IMR-90 (cell line): Measurements from ENCODE around the gene FUT8. TPM values are rescaled to one million over a fixed set of nuclear protein-coding genes. Genes with fewer than 3 reads are reported as not detected.

Experiments used
- ATAC-seq: fragments of 200-7000 bp; cut with Tn5 transposase; 2 replicates; pipeline ENCODE4 v1.9.1; 2020; ENCODE audit warnings: low read depth, mild to moderate bottlenecking, moderate library complexity
- BruUV-seq: library from RNA; stranded (reverse); fragments of 400-500 nt; replicated peaks from 2 replicates; lab custom pipeline; 2021; lab: Mats Ljungman, UMichigan
- CTCF ChIA-PET: fragments of 300-600 bp; formaldehyde crosslinking; extraction: SDS; loops from one replicate; lab custom pipeline; 2021; ENCODE audit warnings: antibody characterized with exemption; lab: Yijun Ruan, JAX
- POLR2A ChIA-PET: fragments of 300-600 bp; sonication (Branson Sonifier 250); formaldehyde crosslinking; loops from one replicate; lab custom pipeline; 2022; ENCODE audit warnings: antibody characterized with exemption; ENCODE audit not compliant: unreplicated experiment; lab: Charles Lee
- DNase-seq: peaks from one replicate; pipeline ENCODE4 v3.0.0; 2013
- H2AFZ ChIP-seq: replicated peaks from 2 replicates; pipeline ENCODE3; 2013; ENCODE audit warnings: low read length, mild to moderate bottlenecking; ENCODE audit not compliant: poor library complexity
- H2AK5ac ChIP-seq: 2 replicates; pipeline ENCODE4 v1.6.1; 2013; ENCODE audit warnings: low read depth, low read length, inconsistent platforms
- H2AK9ac ChIP-seq: replicated peaks from 2 replicates; pipeline ENCODE3; 2013; ENCODE audit warnings: mild to moderate bottlenecking, low read depth, low read length, moderate library complexity; ENCODE audit not compliant: poor library complexity
- H2BK120ac ChIP-seq: 2 replicates; pipeline ENCODE4 v1.6.1; 2013; ENCODE audit warnings: low read depth, low read length, inconsistent platforms
- H2BK15ac ChIP-seq: 3 replicates; pipeline ENCODE4 v1.6.1; 2013; ENCODE audit warnings: low read depth, low read length, inconsistent platforms
- H2BK20ac ChIP-seq: 2 replicates; pipeline ENCODE4 v1.6.1; 2013; ENCODE audit warnings: low read depth, mild to moderate bottlenecking, inconsistent platforms, low read length, moderate library complexity
- H2BK5ac ChIP-seq: 2 replicates; pipeline ENCODE4 v1.6.1; 2013; ENCODE audit warnings: mild to moderate bottlenecking, low read depth, low read length, inconsistent platforms; ENCODE audit not compliant: poor library complexity, severe bottlenecking
- H3K14ac ChIP-seq: replicated peaks from 2 replicates; pipeline ENCODE4 v1.6.1; 2013; ENCODE audit warnings: low read depth, low read length, inconsistent platforms
- H3K18ac ChIP-seq: 2 replicates; pipeline ENCODE4 v1.6.1; 2013; ENCODE audit warnings: low read depth, low read length, control low read depth
- H3K23ac ChIP-seq: 2 replicates; pipeline ENCODE4 v1.6.1; 2013; ENCODE audit warnings: low read depth, low read length, inconsistent platforms
- H3K27ac ChIP-seq: 2 replicates; pipeline ENCODE4 v1.5.1; 2013; ENCODE audit warnings: mild to moderate bottlenecking, control low read depth, low read length; ENCODE audit not compliant: insufficient read depth
- H3K27me3 ChIP-seq: 2 replicates; pipeline ENCODE4 v1.6.1; 2013; ENCODE audit warnings: low read length; ENCODE audit not compliant: control insufficient read depth, insufficient read depth
- H3K36me3 ChIP-seq: 2 replicates; pipeline ENCODE4 v1.6.1; 2013; ENCODE audit warnings: low read length, mixed read lengths; ENCODE audit not compliant: control insufficient read depth, insufficient read depth
- H3K4ac ChIP-seq: 2 replicates; pipeline ENCODE4 v1.6.1; 2013; ENCODE audit warnings: low read depth, low read length, inconsistent platforms
- H3K4me1 ChIP-seq: 2 replicates; pipeline ENCODE4 v1.6.1; 2013; ENCODE audit warnings: low read length, mixed read lengths; ENCODE audit not compliant: control insufficient read depth, insufficient read depth
- H3K4me2 ChIP-seq: 2 replicates; pipeline ENCODE4 v1.6.1; 2013; ENCODE audit warnings: low read depth, mild to moderate bottlenecking, control low read depth, low read length, moderate library complexity
- H3K4me3 ChIP-seq: 2 replicates; pipeline ENCODE4 v1.5.1; 2013; ENCODE audit warnings: low read depth, mild to moderate bottlenecking, control low read depth, low read length, moderate library complexity; ENCODE audit not compliant: insufficient read depth
- H3K56ac ChIP-seq: 2 replicates; pipeline ENCODE4 v1.6.1; 2013; ENCODE audit warnings: low read length, inconsistent platforms; ENCODE audit not compliant: insufficient read depth; ENCODE audit errors: extremely low read depth
- H3K79me1 ChIP-seq, 2 experiments: 2 replicates each; pipeline ENCODE4 v1.6.1; 2013; ENCODE audit warnings: low read length in 2 of 2, inconsistent platforms in 1 of 2, low read depth in 1 of 2
- H3K9ac ChIP-seq: 2 replicates; pipeline ENCODE4 v1.6.1; 2013; ENCODE audit warnings: low read depth, low read length, control low read depth
- H3K9me1 ChIP-seq: 2 replicates; pipeline ENCODE4 v1.6.1; 2013; ENCODE audit warnings: low read length, inconsistent platforms; ENCODE audit not compliant: insufficient read depth
- H3K9me3 ChIP-seq: 2 replicates; pipeline ENCODE4 v1.6.1; 2013; ENCODE audit warnings: low read length; ENCODE audit not compliant: control insufficient read depth, insufficient read depth
- H4K20me1 ChIP-seq: 2 replicates; pipeline ENCODE4 v1.6.1; 2013; ENCODE audit warnings: low read length, inconsistent platforms; ENCODE audit not compliant: insufficient read depth
- H4K5ac ChIP-seq: 2 replicates; pipeline ENCODE4 v1.6.1; 2013; ENCODE audit warnings: mild to moderate bottlenecking, low read depth, low read length, control low read depth
- H4K8ac ChIP-seq, 2 experiments: 2 replicates each; pipeline ENCODE4 v1.6.1; 2013; ENCODE audit warnings: low read depth in 2 of 2, low read length in 2 of 2, control low read depth in 1 of 2, inconsistent platforms in 1 of 2
- H4K91ac ChIP-seq: 2 replicates; pipeline ENCODE4 v1.6.1; 2013; ENCODE audit warnings: low read depth, low read length, inconsistent platforms; ENCODE audit not compliant: insufficient read depth
- BHLHE40 ChIP-seq: fragments of 150-350 bp; IDR thresholded peaks from 2 replicates; pipeline ENCODE4 v1.6.1; 2016; ENCODE audit warnings: mild to moderate bottlenecking, low read depth, low read length
- CEBPB ChIP-seq: IDR thresholded peaks from 2 replicates; pipeline ENCODE4 v1.6.1; 2012; ENCODE audit warnings: low read depth, low read length, improper control_type of control experiment
- CHD1 ChIP-seq: IDR thresholded peaks from 2 replicates; pipeline ENCODE4 v1.6.1; 2012; ENCODE audit warnings: low read depth, low read length, improper control_type of control experiment
- FOS ChIP-seq: fragments of 150-350 bp; IDR thresholded peaks from 2 replicates; pipeline ENCODE4 v1.6.1; 2016; ENCODE audit warnings: low read depth, low read length
- MAFK ChIP-seq: IDR thresholded peaks from 2 replicates; pipeline ENCODE4 v1.6.1; 2012; ENCODE audit warnings: low read depth, low read length, improper control_type of control experiment
- MAZ ChIP-seq: IDR thresholded peaks from 2 replicates; pipeline ENCODE4 v1.6.1; 2012; ENCODE audit warnings: low read depth, mild to moderate bottlenecking, low read length, improper control_type of control experiment, moderate library complexity, borderline replicate concordance
- MXI1 ChIP-seq: IDR thresholded peaks from 2 replicates; pipeline ENCODE4 v1.6.1; 2012; ENCODE audit warnings: low read depth, mild to moderate bottlenecking, low read length, moderate library complexity, borderline replicate concordance
- NFE2L2 ChIP-seq: fragments of 150-350 bp; IDR thresholded peaks from 2 replicates; pipeline ENCODE4 v1.6.1; 2016; ENCODE audit warnings: low read depth, mild to moderate bottlenecking, low read length
- POLR2A ChIP-seq: IDR thresholded peaks from 2 replicates; pipeline ENCODE4 v1.6.1; 2012; ENCODE audit warnings: mild to moderate bottlenecking, low read depth, low read length
- RAD21 ChIP-seq: IDR thresholded peaks from 2 replicates; pipeline ENCODE4 v1.6.1; 2012; ENCODE audit warnings: low read length, improper control_type of control experiment
- RCOR1 ChIP-seq: IDR thresholded peaks from 2 replicates; pipeline ENCODE4 v1.6.1; 2012; ENCODE audit warnings: mild to moderate bottlenecking, low read length, improper control_type of control experiment; ENCODE audit not compliant: insufficient replicate concordance
- RFX5 ChIP-seq: IDR thresholded peaks from 2 replicates; pipeline ENCODE4 v1.8.0; 2012; ENCODE audit warnings: low read depth, mild to moderate bottlenecking, low read length, moderate library complexity
- SMC3 ChIP-seq: fragments of 150-350 bp; IDR thresholded peaks from 2 replicates; pipeline ENCODE4 v1.6.1; 2016; ENCODE audit warnings: low read depth, mild to moderate bottlenecking, antibody characterized with exemption, low read length, moderate library complexity
- WGBS, 2 experiments: methylation state at CpG; one replicate each; pipeline versions ENCODE4 v1.1.5 to v1.1.7; 2013; ENCODE audit warnings: missing lambda C conversion rate in 2 of 2; ENCODE audit not compliant: insufficient read length in 1 of 2; ENCODE audit errors: extremely low coverage in 2 of 2; 5-methylcytosine and 5-hydroxymethylcytosine counted together
- dilution Hi-C: fragments of 300-500 bp; cut with HindIII; formaldehyde crosslinking; loops from one replicate; pipeline ENCODE4 v1.14.3; 2018; ENCODE audit warnings: low sequenced_read_pairs; ENCODE audit not compliant: unreplicated experiment
- in situ Hi-C: fragments of 300-500 bp; cut with MboI; formaldehyde crosslinking; loops from 3 replicates; pipeline ENCODE4 v1.14.3; 2019; ENCODE audit warnings: low sequenced_read_pairs, inconsistent platforms, mixed read lengths
- intact Hi-C: fragments of 100-400 bp; cut with micrococcal nuclease; formaldehyde crosslinking; loops from 2 replicates; pipeline ENCODE4 v1.10.0; 2022
- polyA plus RNA-seq, 3 experiments: library from polyadenylated mRNA; depleted of rRNA; stranded (reverse); fragments of >200 nt; gene quantifications; 2 replicates each; pipeline ENCODE4 v1.2.3, GENCODE V29; 2012; ENCODE audit warnings: low replicate concordance in 1 of 3
- total RNA-seq: library from RNA; depleted of rRNA; stranded (reverse); fragments of >200 nt; gene quantifications from 2 replicates; pipeline ENCODE4 v1.2.3, GENCODE V29; 2012
- TF ChIP-seq, protein P1 (sequence below): fragments of 150-350 bp; IDR thresholded peaks from 2 replicates; pipeline ENCODE4 v1.6.1; 2017; ENCODE audit warnings: mild to moderate bottlenecking, antibody characterized with exemption, low read length, low read depth
- TF ChIP-seq, protein P2 (sequence below): fragments of 150-350 bp; IDR thresholded peaks from 2 replicates; pipeline ENCODE4 v1.6.1; 2016; ENCODE audit warnings: low read depth, mild to moderate bottlenecking, low read length, moderate library complexity, borderline replicate concordance
- TF ChIP-seq, protein P3 (sequence below): conservative IDR thresholded peaks from 2 replicates; pipeline ENCODE4 v1.5.1; 2012; ENCODE audit warnings: mild to moderate bottlenecking, low read depth, low read length, improper control_type of control experiment

Gene FUT8
- total and polyA plus RNA-seq, 2 of the 4 experiments (the other 2 are of a cell fraction): 15.6 to 72.9 TPM

DNA sequence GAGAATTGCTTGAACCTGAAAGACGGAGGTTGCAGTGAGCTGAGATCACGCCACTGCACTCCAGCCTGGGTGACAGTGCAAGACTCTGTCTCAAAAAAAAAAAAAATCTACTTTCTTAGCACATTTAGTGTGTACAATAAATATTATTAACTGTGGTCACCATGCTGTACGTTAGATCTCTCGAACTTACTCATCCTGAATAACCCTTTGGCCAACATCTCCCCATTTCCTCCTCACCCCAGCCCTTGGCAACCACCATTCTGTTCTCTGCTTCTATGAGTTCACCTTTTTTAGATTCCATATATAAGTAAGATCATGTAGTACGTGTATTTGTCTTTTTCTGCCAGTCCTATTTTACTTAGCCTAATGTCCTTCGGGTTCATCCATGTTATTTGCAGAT, 13.4 kb downstream of the FUT8 start:
- BruUV-seq: no TSS peak
- POLR2A ChIA-PET: no interaction called here
- intact Hi-C loops: no loop called here

More for the DNA sequence above, 13.4 kb downstream of the FUT8 start:
- Histone ChIP-seq H3K4me3 (no peak overlapping the region), H4K8ac (no peak overlapping the region), H3K9me3 (no peaks in the 10 kb centered on the region), H3K4me1 (peaks cover 5% of the 10 kb centered on the region; the same call in 1 of the 2 replicates), H3K27me3 (no peaks in the 10 kb centered on the region), H3K14ac (no peak overlapping the region), H3K9ac (no peak overlapping the region), H2BK5ac (no peak overlapping the region), H3K27ac (no peak overlapping the region), H2AFZ (no peak overlapping the region), H3K23ac (no peak overlapping the region), H3K36me3 (no peaks in the 10 kb centered on the region), H4K91ac (no peak overlapping the region), H2BK20ac (no peak overlapping the region), H3K4ac (no peak overlapping the region), H2BK15ac (no peak overlapping the region), H3K79me1 (peaks cover 35 to 40% of the 10 kb centered on the region in 2 experiments), H3K18ac (no peak overlapping the region), H2AK9ac (no peak overlapping the region), H2AK5ac (no peak overlapping the region), H3K4me2 (no peak overlapping the region), H2BK120ac (no peak overlapping the region), H3K56ac (no peak overlapping the region), H3K9me1 (peaks cover 4% of the 10 kb centered on the region), H4K20me1 (no peaks in the 10 kb centered on the region), H4K5ac (no peak overlapping the region)
- no CpG with 5 or more reads among the region's 6 CpGs for WGBS, 2 experiments
- no peak for TF ChIP-seq SMC3
- no peak for TF ChIP-seq CEBPB
- TF ChIP-seq RAD21: no peak
- TF ChIP-seq, protein P1, sequence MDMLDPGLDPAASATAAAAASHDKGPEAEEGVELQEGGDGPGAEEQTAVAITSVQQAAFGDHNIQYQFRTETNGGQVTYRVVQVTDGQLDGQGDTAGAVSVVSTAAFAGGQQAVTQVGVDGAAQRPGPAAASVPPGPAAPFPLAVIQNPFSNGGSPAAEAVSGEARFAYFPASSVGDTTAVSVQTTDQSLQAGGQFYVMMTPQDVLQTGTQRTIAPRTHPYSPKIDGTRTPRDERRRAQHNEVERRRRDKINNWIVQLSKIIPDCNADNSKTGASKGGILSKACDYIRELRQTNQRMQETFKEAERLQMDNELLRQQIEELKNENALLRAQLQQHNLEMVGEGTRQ: no peak
- no peak for TF ChIP-seq MXI1
- TF ChIP-seq MAFK: no peak
- no peak for TF ChIP-seq POLR2A
- TF ChIP-seq CHD1: no peak
- TF ChIP-seq, protein P2, sequence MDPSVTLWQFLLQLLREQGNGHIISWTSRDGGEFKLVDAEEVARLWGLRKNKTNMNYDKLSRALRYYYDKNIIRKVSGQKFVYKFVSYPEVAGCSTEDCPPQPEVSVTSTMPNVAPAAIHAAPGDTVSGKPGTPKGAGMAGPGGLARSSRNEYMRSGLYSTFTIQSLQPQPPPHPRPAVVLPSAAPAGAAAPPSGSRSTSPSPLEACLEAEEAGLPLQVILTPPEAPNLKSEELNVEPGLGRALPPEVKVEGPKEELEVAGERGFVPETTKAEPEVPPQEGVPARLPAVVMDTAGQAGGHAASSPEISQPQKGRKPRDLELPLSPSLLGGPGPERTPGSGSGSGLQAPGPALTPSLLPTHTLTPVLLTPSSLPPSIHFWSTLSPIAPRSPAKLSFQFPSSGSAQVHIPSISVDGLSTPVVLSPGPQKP: no peak
- TF ChIP-seq RFX5: no peak
- TF ChIP-seq NFE2L2: no peak
- TF ChIP-seq RCOR1: no peak
- no peak for TF ChIP-seq BHLHE40
- TF ChIP-seq, protein P3, sequence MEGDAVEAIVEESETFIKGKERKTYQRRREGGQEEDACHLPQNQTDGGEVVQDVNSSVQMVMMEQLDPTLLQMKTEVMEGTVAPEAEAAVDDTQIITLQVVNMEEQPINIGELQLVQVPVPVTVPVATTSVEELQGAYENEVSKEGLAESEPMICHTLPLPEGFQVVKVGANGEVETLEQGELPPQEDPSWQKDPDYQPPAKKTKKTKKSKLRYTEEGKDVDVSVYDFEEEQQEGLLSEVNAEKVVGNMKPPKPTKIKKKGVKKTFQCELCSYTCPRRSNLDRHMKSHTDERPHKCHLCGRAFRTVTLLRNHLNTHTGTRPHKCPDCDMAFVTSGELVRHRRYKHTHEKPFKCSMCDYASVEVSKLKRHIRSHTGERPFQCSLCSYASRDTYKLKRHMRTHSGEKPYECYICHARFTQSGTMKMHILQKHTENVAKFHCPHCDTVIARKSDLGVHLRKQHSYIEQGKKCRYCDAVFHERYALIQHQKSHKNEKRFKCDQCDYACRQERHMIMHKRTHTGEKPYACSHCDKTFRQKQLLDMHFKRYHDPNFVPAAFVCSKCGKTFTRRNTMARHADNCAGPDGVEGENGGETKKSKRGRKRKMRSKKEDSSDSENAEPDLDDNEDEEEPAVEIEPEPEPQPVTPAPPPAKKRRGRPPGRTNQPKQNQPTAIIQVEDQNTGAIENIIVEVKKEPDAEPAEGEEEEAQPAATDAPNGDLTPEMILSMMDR: no peak
- no peak for TF ChIP-seq MAZ
- TF ChIP-seq FOS: no peak
- ATAC-seq (no peak), DNase-seq (no peak)
- CTCF ChIA-PET: no interaction called here
- in situ Hi-C loops (loop anchor here (10.0 kb wide), 1 partner anchor 539 kb away; no protein-coding TSS in a partner anchor), dilution Hi-C loops (no loop called here)
